K562 (cell line): ENCODE results near the gene LRRIQ4. TPM values are rescaled to one million over a fixed set of nuclear protein-coding genes. Genes with fewer than 3 reads are reported as not detected.
A peak's percentile ranks its signal among the peaks of the same experiment; 100 is the strongest.

Experiments
- CAMTA2 ChIP-seq: fragments of 250-450 bp; sonication (Bioruptor Pico); conservative IDR thresholded peaks from 2 replicates; pipeline ENCODE4 v1.5.1; 2022
- DPF2 ChIP-seq: fragments of 450-650 bp; IDR thresholded peaks from 2 replicates; pipeline ENCODE4 v1.6.1; 2016
- GATAD2B ChIP-seq: fragments of 450-650 bp; IDR thresholded peaks from 2 replicates; pipeline ENCODE4 v1.6.1; 2017; ENCODE audit warnings: mild to moderate bottlenecking, borderline replicate concordance
- HDAC3 ChIP-seq: fragments of 450-650 bp; IDR thresholded peaks from 2 replicates; pipeline ENCODE4 v1.6.1; 2018; ENCODE audit warnings: borderline replicate concordance, mild to moderate bottlenecking, moderate library complexity; ENCODE audit not compliant: partially characterized antibody
- JUN ChIP-seq, 2 experiments: sonication (generic) in 1 of 2; formaldehyde crosslinking in 1 of 2; IDR thresholded peaks; 2 replicates each; pipeline versions ENCODE4 v1.6.1 to v1.8.0; 2012 to 2022; ENCODE audit warnings: borderline replicate concordance in 2 of 2, mild to moderate bottlenecking in 2 of 2, improper control_type of control experiment in 1 of 2, low read depth in 1 of 2, low read length in 1 of 2, missing genetic modification reagents in 1 of 2
- KHSRP ChIP-seq: fragments of 450-650 bp; IDR thresholded peaks from 2 replicates; pipeline ENCODE4 v1.6.1; 2017
- MYC ChIP-seq, 2 experiments: fragments of 250-450 bp in 1 of 2; sonication (Bioruptor Pico) in 1 of 2; IDR thresholded peaks; 2 replicates each; pipeline versions ENCODE4 v1.5.1 to v1.6.1; 2012 to 2021; ENCODE audit warnings: low read depth in 2 of 2, borderline replicate concordance in 1 of 2, improper control_type of control experiment in 1 of 2, low read length in 1 of 2, mild to moderate bottlenecking in 1 of 2, moderate library complexity in 1 of 2
- NONO ChIP-seq, 2 experiments: fragments of 200-400 bp in 1 of 2; fragments of 450-650 bp in 1 of 2; formaldehyde crosslinking in 1 of 2; IDR thresholded peaks; 2 replicates each; pipeline ENCODE4 v1.6.1; 2017; ENCODE audit warnings: low read depth in 2 of 2, mild to moderate bottlenecking in 2 of 2, moderate library complexity in 2 of 2, low read length in 1 of 2
- PTBP1 ChIP-seq: fragments of 200-400 bp; formaldehyde crosslinking; IDR thresholded peaks from 2 replicates; pipeline ENCODE4 v1.6.1; 2017; ENCODE audit warnings: low read depth, low read length
- RBBP5 ChIP-seq: fragments of 200-600 bp; sonication (generic); IDR thresholded peaks from 2 replicates; pipeline ENCODE4 v1.6.1; 2012; ENCODE audit warnings: borderline replicate concordance, mild to moderate bottlenecking, low read length, control low read depth, inconsistent platforms; ENCODE audit not compliant: insufficient read depth, poor library complexity, severe bottlenecking
- SMAD3 ChIP-seq: fragments of 450-650 bp; formaldehyde crosslinking; conservative IDR thresholded peaks from 2 replicates; pipeline ENCODE4 v1.4.0; 2020; ENCODE audit warnings: mild to moderate bottlenecking
- ZBTB5 ChIP-seq: fragments of 450-650 bp; IDR thresholded peaks from 2 replicates; pipeline ENCODE4 v1.6.1; 2017; ENCODE audit warnings: antibody characterized with exemption
- ZBTB7A ChIP-seq: IDR thresholded peaks from 2 replicates; pipeline ENCODE4 v1.6.1; 2011; ENCODE audit warnings: low read depth, mild to moderate bottlenecking, low read length, moderate library complexity, borderline replicate concordance; ENCODE audit not compliant: control insufficient read depth
- ZFP36 ChIP-seq: fragments of 150-350 bp; IDR thresholded peaks from 2 replicates; pipeline ENCODE4 v1.6.1; 2018; ENCODE audit warnings: low read length, low read depth; ENCODE audit not compliant: partially characterized antibody
- ZNF143 ChIP-seq: sonication (generic); formaldehyde crosslinking; IDR thresholded peaks from 2 replicates; pipeline ENCODE4 v1.9.0; 2022; ENCODE audit warnings: mild to moderate bottlenecking, missing genetic modification reagents
- ZNF316 ChIP-seq: fragments of 450-650 bp; IDR thresholded peaks from 2 replicates; pipeline ENCODE4 v1.6.1; 2016
- ZNF318 ChIP-seq, 2 experiments: fragments of 450-650 bp; IDR thresholded peaks; 2 replicates each; pipeline ENCODE4 v1.6.1; 2016; ENCODE audit warnings: mild to moderate bottlenecking in 2 of 2, borderline replicate concordance in 1 of 2, low read depth in 1 of 2, moderate library complexity in 1 of 2
- ZNF79 ChIP-seq: fragments of 250-450 bp; sonication (Bioruptor Pico); IDR thresholded peaks from 2 replicates; pipeline ENCODE4 v1.4.0; 2020; ENCODE audit warnings: low read depth, mild to moderate bottlenecking, moderate library complexity
- polyA plus RNA-seq, 8 experiments: library from polyadenylated mRNA; depleted of rRNA in 4 of 8; stranded (reverse) in 5 of 8; unstranded in 3 of 8; fragments of >200 nt; fragmentation: Nextera tagmentation in 2 of 8; fragmentation: Illumina TruSeq in 1 of 8; extraction: Ambion mirVana in 2 of 8; extraction: Trizol in 1 of 8; gene quantifications; 2 replicates each; pipeline versions ENCODE4 v1.2.1 to v1.2.3, GENCODE V29; 2011 to 2014; ENCODE audit warnings: inconsistent platforms in 1 of 8, missing spikeins in 1 of 8
- total RNA-seq, 7 experiments: library from RNA; depleted of rRNA in 6 of 7; stranded (reverse); fragments of >200 nt in 6 of 7; fragmentation: Illumina TruSeq in 2 of 7; extraction: Trizol in 2 of 7; gene quantifications; 2 replicates each; pipeline versions ENCODE4 v1.2.1 to v1.2.3, GENCODE V29; 2011 to 2021; ENCODE audit warnings: low replicate concordance in 1 of 7

The LRRIQ4 gene
- total and polyA plus RNA-seq, 9 of the 15 experiments (the other 6 are each of a cell fraction or from before 2014, with no cell fraction given): not detected

- TF ChIP-seq ZBTB7A (no peak), GATAD2B (no peak), CAMTA2 (CRISPR knock-in tag) (no peak), DPF2 (no peak), ZNF316 (no peak), MYC (IDR thresholded peaks at IDR 0.05; ENCODE audit: low read depth, low read length) (peak; percentile 83), MYC (CRISPR knock-in tag; IDR thresholded peaks at IDR 0.05; ENCODE audit: borderline replicate concordance, low read depth) (no peak), ZNF79 (CRISPR knock-in tag) (no peak), HDAC3 (no peak), RBBP5 (no peak), PTBP1 (no peak), ZFP36 (no peak), ZBTB5 (0 out of 2 replicates have a peak, but pooled peaks have one; percentile 58), KHSRP (peak; percentile 44; the same call in 1 of the 2 replicates), NONO (IDR thresholded peaks at IDR 0.05; ENCODE audit: low read depth in 2 of 2, low read length in 1 of 2) (no peak), JUN (IDR thresholded peaks at IDR 0.05; ENCODE audit: borderline replicate concordance, low read depth, low read length) (no peak), JUN (CRISPR knock-in tag; IDR thresholded peaks at IDR 0.05; ENCODE audit: borderline replicate concordance) (no peak), ZNF318 (IDR thresholded peaks at IDR 0.05; ENCODE audit: borderline replicate concordance in 1 of 2, low read depth in 1 of 2) (peak in 1 of 2 experiments; percentile 29; a peak in 1 of 4 replicates), ZNF143 (CRISPR knock-in tag) (no peak), SMAD3 (CRISPR knock-in tag) (no peak)
These were observed 40.3 kb upstream of the LRRIQ4 start (continued) for GRCh38 chr3:169772305-169772896.
